HG03280 (cell line): ENCODE data around the gene SLC28A2.
A peak's percentile ranks its signal among the peaks of the same experiment; 100 is the strongest.
"Not testable (repeated sequence)": the region's sequence is repeated elsewhere in the genome, so short reads cannot be mapped to it uniquely, and the experiment has no call there.

Source experiments
- ATAC-seq: cut with Tn5 transposase; IDR thresholded peaks from one replicate; pipeline ENCODE4 v1.9.1; 2021; ENCODE audit warnings: mild to moderate bottlenecking, moderate library complexity; ENCODE audit not compliant: unreplicated experiment

SLC28A2 gene, protein sequence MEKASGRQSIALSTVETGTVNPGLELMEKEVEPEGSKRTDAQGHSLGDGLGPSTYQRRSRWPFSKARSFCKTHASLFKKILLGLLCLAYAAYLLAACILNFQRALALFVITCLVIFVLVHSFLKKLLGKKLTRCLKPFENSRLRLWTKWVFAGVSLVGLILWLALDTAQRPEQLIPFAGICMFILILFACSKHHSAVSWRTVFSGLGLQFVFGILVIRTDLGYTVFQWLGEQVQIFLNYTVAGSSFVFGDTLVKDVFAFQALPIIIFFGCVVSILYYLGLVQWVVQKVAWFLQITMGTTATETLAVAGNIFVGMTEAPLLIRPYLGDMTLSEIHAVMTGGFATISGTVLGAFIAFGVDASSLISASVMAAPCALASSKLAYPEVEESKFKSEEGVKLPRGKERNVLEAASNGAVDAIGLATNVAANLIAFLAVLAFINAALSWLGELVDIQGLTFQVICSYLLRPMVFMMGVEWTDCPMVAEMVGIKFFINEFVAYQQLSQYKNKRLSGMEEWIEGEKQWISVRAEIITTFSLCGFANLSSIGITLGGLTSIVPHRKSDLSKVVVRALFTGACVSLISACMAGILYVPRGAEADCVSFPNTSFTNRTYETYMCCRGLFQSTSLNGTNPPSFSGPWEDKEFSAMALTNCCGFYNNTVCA

DNA sequence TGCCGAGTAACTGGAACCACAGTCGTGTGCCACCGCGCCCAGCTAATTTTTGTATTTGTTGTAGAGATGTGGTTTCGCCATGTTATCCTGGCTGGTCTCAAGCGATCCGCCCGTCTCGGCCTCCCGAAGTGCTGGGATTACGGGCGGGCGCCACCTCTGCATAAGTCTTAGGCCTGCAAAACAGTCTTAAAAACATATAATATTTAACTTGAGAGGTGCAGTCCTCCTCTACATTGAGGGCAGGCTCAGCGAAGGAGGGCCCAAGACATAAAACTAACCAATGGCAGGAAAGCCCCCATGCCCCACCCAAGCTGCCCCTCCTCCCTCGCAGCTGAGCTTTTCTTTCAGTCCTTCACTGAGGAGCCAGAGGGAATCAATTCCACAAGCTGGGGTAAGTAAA is at the start of gene SLC28A2:
Gene SLC28A2 (plus strand): TSS at position 347 of the 400 bp plus-strand sequence. CDS start 982 bp downstream, outside the sequence.
- ATAC-seq, result no peak

DNA sequence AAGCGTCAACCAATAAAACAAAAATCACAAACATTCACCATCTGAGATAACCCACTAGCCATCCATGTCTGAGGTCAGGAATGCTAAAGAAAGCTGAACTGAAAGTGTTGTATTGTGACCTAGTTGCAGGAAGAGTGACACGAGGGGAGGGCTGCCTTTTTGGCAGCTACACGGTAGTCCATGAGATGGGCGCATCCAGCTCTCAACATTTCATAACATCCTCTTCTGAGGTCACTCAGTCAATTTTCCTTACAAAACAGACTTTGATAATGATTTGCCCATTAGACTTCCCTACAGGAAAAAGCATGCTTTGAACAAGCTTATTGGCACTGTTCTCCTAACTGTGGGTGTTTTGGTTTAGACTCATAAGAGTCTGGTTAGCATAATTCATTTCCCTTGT is 48.9 kb upstream of the SLC28A2 start:
- no peak for ATAC-seq

DNA sequence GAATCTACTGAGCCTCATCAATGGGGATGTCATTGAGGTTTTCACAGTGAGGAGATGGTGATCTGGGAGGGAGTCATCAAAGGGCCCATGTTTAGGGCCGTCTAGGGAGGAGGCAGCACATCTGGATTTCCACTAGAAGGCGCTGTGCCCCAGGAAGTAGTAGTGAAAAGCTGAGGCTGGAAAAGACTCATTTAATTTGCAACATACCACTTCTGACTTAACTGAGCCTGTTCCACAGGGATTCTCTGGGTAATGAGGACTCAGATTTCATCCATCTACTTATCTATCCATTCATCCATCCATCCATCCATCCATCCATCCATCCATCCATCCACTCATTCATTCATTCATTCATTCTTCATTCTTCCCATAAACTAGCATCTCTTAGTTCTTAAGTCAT is 46.8 kb upstream of the SLC28A2 start:
- ATAC-seq, result peak; percentile 36

DNA sequence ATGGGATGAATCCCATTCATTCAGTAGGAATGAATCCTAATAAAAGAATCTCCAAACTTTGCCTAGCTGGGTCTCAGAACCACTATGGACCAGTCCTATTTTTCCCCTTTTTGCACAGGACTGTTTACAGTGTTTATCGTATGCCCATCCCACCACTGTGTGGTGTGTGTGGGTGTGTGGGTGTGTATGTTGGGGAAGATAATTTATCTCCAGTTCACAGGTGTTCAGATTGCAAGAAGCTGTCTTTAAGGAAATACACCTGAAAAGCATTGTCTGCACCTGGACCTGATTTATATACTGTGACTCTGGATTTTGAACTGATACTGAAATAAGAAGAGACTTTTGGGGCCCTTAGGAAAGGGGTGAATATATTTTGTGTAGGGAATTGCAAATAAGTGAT is 39.5 kb upstream of the SLC28A2 start:
- no peak for ATAC-seq

DNA sequence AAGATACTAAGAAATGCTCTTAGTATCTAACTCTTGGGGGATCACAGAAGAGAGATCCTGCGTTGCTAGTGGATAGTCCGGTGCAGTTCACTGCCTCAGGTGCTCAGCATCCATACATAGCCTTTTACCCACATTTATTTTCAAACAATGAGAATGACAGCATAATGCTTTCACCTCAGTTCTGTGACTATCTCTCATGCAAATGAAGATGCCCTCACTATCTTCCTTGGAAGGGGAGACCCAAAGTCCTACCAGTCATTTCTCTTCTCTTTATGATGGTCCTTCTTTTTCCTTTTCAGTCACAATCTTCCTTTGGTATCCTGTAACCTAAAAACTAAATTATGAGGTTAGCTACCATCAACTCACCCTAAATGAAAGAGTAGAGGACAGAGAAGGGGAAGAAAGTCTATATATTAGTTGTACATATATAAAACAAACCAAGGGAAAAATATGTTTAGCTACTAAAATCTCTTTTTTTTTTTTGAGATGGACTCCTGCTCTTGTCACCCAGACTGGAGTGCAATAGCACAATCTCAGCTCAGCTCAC is 30.9 kb upstream of the SLC28A2 start:
- ATAC-seq, result no peak

DNA sequence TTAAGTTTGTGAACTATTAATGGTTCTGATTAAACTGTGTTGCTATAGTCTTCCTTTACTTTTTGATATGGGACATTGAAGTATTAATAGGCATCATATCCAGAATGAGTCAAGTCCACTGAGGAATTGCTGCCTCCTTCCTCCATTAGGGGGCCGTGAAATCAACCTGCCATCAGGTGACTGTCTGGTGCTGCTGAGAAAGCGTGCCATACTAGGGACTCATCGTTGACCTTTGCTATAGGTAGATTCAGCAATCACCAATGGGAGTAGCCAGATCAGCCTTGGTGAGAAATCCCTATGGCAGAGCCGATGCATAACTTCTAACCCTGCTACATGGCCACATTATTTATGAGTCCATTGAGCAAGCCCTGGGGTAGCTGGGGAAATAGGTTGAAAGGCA is 30.1 kb upstream of the SLC28A2 start:
- ATAC-seq, result no peak

DNA sequence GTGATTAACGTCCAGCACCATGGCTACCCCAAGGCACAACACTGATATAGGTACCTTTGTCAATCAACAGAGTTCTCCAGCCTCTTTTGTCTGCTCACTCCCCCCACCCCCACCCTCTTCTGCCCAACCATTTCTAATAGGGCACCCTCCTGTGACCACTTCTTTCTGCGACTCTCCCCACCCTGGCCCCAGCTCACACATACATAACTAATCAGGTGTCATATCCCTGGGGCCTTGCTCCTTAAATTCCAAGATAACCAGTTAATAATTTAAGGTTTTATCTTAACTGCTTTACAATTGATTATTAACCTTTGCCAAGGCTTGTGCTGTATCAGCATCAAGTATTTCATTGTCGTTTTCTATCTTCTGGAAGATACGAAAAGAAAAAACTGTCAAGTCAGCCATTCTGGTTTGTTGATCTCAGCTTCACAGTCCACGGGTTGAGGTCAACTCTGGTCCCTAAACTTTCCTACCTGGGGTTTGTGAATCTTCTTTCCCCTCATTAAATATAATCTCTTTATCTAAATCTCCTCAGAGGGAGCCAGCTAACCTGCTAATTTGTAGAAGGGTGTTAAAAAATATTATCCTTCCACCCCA is 27.3 kb upstream of the SLC28A2 start:
- ATAC-seq, result no peak

DNA sequence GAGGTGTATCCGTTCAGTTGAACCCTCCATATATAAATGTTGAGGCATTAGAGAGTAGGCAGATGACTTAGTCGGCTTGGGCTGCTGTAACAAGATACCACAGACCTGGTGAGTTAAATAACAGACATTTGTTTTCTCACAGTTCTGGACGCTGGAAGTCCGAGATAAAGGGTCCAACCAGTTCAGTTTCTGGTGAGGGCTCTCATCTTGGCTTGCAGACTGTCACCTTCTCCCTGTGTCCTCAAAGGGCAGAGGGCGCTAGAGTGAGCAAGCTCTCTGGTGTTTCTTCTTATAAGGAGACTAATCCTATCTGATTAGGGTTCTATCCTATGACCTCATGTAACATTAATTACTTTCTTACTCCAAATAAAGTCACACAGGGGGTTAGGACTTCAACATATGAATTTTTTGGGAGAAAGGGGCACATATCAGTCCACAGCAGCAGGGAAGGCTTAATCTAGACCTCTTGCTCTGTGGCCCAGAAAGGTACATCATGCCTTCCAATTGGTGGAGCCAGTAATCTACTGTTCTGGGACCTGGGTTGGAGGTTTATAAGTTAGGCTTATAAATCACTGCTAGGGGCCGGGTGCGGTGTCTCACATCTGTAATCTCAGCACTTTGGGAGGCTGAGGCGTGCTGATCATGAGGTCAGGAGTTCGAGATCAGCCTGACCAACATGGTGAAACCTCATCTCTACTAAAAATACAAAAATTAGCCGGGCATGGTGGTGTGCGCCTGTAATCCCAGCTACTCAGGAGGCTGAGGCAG is 26.3 kb upstream of the SLC28A2 start:
- ATAC-seq, result no peak

DNA sequence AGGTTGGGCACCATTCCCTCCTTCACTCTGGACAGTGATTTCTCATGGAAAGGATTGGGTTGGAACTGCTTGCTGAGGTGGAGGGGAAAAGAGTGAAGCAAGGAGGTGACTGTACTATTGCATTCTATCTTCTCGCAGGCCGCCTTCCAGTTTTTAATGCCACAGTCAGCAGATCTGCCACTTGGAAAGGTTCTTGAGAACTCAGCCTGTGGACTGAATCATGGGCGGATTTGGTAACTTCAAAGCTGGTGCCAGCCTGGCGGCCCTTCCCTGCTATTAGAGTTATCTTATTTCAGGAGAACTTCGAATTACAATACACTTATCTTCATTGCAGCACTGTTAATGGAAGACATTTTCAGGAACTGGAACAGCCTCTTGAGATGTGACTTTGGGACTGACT is 23.1 kb upstream of the SLC28A2 start:
- ATAC-seq, result no peak

DNA sequence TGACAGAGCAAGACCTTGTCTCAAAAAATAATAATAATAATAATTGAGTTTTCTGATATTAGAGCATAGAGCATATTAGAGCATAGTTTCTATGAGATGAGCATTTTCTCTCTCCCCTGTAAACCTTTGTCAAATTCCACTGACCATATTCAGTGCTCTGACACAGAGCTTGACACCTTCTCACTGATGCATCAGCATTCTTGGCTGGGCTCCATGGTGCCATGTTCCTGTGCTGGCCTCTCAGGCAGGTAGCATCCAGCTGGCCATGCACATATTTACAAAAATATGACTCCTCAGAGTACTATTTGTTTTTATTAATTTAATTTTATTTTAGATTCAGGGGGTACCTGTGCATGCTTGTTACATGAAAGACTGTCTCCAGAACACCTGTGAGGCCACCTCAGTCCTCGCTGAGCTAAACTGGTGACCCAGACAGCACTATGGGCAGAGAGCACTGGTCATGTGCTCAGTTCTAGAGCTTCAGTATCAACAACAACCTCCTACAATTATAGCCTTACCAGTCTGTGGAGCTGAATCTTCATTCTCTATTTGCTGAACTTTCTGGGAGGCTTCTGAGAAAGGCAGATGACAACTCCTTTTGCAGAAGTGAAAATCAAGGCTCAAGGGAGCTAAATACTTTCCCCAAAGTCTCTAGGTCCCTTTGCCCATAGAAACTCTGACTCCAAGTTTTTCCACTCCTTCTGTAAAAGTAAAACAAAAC is 21.6 kb upstream of the SLC28A2 start:
- ATAC-seq, result no peak

DNA sequence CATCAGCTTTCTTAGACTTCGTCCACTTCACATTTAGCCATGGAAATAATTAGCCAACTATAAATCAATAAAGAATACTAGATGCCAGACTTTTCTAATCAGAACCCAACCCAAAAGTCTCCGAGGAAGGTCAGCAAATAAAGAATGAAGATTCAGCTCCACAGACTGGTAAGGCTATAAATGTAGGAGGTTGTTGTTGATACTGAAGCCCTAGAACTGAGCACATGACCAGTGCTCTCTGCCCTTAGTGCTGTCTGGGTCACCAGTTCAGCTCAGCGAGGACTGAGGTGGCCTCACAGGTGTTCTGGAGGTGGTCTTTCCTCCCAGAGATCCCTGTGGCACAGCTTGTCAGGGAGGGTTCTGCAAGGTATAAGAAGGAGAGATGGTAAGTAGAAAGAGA is 20.9 kb upstream of the SLC28A2 start:
- no peak for ATAC-seq

DNA sequence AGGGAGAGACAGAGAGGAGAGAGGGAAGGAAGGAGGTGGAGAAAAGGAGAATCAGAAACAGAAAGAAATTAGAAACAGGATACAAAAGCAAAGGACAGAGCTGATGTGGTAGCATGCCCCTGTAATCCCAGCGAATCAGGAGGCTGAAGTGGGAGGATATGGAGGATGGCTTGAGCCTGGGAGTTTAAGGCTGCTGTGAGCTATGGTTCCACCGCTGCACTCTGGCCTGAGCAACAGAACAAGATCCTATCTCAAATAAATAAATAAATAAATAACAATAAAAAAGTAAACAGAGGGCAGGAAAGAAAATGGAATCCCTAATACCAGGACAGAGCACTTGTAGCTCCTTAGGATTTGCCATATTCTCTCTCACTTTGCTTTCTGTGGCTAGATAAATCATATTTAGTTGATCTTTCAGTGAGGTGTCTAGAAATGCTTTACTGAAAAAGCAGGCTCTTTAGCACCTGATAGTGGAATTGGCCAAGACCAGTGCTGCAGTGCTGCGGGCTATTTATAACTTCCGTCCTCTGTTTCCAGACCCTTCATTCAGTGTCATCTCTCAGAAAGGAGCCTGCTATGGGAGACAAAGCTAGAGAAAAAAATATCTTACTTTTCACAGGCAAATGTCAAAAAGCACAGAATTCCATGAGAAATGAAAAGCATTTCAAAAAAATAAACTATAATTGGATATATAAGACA is 20.0 kb upstream of the SLC28A2 start:
- no peak for ATAC-seq

DNA sequence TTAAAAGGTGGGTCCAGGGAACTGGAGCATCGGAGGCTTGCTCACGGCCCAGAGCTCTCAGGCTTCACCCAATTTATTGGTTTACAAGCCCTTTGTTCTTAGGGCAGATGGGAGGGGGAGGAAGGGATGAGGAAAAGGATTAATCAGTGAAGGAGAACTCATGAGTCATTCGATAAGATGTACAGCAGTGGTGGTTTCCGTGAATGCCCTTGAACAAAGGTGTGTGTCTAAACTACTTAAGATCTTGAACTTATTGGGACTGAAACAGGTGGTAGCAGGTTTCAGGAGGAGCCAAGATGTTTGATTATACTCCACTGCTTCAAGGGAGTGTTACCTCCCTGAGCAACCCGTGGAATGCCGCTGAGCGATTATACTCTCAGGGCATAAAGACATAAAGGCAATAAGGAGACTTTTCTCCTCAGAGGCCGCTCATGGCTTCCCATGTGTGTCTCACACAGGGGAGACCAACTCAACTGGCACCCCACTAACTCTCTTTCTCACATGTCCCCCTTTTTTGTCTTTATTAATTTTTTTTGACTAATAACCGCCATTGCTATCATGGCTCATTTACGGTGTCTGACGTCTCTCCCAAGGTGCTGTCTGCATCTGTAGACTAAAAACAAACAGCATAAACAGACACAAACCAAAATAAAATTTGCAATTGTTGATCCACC is 17.3 kb upstream of the SLC28A2 start:
- no peak for ATAC-seq

DNA sequence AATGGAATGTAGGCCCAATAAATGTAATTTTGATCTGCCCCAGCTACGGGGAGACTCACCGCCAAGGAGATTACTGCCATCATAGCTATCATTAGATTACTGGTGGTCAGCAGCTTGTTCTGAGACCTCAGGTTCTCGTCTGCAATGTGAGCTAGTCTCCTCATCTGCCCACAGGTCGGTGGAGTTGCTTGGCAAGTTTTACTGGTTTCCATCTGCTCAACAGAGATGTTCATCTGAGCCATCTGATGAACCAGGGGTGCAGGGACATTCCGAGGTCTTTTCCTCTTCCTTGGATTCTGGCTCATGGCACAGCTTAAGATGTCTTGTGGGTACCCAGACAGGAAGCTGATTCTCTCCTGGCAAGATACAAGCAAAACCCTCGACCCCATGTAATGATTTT is 15.2 kb upstream of the SLC28A2 start:
- not testable (repeated sequence) for ATAC-seq

DNA sequence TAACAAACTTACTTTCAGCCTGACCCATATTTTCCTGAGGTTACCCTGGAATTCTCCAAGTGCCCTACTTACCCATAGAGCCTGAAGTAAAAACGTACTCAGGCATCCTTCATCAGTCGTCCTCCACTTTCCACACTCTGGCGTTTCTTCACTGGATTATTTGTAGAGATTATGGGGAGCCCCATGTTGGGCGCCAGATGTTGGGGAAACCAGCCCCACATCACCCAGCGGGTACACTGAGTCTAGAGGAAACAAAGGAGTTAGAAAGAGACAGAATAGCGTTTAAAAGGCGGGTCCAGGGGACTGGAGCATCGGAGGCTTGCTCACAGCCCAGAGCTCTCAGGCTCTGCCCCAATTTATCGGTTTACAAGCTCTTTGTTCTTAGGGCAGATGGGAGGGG is 9.7 kb upstream of the SLC28A2 start:
- no peak for ATAC-seq

DNA sequence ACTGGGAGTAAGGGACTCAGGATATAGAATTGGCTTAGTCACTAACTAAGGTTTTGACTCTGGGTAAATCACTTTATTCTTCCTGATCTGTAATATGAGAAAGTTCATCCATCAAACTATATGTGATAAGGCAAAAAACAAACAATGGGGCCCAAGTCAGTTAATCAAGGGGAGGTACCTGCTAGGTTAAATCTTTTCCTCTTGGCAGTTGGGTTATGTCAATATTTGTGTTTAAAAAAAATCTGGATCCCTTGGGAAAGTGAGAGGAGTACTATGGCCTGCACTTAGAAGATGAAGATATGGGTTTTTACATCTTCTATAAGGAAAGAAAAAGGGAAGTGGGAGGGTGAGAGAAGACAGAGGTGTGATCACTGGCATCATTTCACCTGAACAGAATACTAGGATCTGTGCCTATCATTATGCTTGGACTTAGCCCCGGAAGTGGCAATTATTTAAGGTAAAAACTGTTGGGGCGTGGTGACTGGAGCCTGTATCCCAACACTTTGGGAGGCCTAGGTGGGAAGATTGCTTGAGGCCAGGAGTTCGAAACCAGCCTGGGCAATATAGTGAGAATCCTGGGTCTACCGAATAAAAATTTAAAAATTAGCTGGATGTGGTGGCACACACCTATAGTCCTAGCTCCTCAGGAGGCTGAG is 2.8 kb upstream of the SLC28A2 start:
- no peak for ATAC-seq

DNA sequence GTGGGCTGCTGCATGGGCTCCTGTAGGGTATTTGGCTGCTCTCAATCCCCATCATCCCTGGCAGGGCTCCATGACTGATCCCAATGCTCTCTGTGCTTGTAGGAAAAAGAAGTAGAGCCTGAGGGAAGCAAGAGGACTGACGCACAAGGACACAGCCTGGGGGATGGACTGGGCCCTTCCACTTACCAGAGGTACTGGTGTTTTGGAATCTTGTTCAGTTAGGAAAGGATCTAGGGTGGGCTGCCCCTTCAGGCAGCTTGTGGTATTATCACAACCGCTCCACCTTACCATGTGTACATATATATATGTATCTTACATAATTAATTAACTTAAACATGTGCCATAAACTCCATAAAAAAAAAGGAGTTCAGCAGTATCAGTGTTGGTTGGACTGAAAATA is 1.3 kb downstream of the SLC28A2 start:
- ATAC-seq, result no peak

DNA sequence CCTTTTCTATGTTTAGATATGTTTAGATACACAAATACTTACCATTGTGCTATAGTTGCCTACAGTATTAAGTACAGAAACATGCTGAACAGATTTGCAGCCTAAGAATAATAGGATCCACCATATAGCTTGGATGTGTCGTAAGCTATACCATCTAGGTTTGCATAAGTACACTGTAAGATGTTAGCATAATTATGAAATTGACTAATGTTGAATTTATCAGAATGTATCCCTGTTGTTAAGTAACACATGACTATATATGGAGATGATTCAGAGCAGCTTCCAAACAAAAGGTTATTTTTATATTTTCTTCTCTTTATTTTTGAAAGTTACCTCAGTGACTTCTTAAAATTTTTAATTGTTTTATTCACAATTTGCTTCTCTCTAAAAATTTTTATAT is 2.4 kb downstream of the SLC28A2 start:
- ATAC-seq, result no peak

DNA sequence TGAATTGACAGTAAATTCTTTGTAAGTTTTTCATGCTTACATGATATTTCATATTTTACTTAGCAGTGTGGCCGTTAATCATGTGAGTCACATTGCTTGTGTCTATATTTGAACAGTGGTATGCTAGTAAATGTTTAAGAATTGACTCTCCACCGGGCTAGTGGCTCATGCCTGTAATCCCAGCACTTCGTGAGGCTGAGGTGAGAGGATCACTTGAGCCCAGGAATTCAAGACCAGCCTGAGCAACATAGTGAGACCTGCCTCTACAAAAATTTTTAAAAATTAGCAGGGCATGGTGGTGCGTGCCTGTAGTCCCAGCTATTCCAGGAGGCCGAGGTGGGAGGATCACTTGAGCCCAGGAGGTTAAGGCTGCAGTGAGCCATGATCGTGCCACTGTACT is 2.8 kb downstream of the SLC28A2 start:
- ATAC-seq, result not testable (repeated sequence)
